ENCODE measurements around the gene PHF2.

Gene PHF2

DNA sequence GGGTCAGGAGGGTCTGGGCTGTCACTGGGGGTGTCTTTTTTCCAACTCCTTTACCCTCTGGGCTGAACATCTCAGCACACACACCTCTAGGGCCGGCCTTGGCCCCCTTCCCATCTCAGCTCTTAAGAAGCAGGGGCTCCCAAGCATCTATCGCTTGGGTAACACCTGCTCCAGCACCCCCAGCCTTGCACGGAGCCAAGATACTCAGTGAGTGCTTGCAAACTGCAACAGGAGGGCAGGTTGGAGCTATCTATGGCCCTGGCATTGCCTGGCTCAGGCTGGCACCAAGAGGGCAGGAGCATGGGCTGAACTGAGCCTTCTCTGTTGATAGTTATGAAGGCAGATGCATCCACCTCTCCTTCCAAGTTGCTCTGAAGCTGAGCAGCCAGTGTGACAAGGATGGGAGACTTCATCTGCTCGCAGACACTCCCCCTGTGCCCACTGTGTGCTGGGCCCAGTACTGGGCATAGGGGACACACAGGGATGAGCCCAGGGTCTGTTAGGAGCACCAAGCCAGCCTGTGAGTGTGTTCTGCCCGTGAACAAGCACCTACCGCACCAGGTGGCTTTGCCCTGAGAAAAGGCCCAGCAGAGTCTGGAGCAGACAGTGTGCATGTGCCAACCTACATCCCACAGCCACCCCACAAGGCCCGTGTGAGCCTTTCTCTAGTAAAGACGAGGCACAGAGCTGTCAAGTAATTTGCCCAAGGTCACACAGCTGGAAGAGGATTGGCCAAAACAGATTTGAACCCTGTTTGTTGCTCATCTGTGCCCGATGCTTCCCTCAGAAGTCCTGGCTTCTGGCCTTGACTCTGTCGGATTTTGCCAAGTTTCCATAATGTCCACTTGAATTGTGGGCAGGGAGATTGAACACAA is 58.2 kb downstream of the PHF2 start:
- DNase-seq = no peak

DNA sequence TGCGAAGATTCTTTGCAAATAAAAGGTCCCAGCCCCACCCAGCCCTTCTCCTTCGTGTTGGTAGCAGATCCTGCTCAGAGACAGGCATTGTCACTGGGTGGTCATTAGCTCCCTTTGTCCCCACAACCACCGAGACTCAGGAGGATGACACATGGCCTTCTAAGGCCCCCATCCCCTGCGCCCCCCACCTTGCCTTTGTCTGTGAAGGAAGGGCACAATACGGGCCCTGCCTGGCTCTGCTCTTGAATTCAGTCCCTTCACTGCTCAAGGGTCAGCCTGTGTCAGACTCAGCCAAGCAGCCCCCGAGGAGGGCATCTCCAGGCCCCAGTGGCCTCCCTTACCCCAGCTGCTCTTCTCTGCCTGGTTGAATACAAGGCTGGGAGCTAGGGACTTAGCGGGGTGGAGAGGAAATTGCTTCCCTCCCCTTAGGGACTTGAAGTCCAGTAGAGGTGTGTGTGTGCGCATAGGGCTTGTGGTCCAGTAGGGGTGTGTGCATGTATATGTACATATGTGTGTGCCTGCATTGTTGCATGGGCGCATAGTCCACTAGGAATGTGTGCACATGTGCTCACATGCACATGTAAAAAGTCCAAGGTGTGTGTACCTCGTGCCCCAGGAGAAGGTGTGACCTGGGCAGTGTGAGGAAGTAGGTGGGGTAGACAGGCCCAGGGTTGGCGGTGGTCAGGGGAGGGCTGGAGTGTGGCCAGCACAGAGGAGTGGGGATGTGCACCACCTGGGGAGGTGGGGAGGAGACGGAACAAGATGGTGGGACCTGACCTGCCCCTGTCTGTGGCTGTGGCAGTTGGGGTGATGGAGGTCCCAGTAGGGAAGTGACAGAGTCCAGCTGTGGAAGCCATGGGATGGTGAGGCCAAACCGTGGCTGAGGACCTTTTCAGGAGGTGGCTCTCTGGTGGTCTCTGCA is 59.1 kb downstream of the PHF2 start:
- DNase-seq = no peak

- no peak for DNase-seq
These were observed 59.8 kb downstream of the PHF2 start for GRCh38 chr9:93636172-93636661.

- no peak for DNase-seq
These were observed 60.3 kb downstream of the PHF2 start for GRCh38 chr9:93636667-93637066.

- no peak for DNase-seq
These were observed 61.5 kb downstream of the PHF2 start for GRCh38 chr9:93637886-93638285.

DNA sequence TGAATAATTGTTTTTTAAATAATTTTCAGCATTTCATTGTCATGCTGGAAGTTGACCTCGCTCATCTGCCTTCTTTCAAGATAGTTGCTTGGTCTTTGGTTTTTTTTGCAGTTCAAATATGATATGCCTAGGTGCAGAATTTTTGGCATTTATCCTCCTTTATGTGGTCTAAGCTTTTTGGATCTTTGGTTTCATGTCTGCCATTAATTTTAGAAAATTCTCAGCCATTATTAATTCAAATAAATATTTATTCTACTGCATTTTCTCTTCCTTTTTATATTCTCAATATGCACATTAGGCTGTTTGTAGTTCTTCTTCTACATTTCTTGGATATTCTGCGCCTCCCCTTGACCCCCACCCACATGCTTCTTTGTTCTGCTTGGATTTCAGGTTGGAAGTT is 63.6 kb downstream of the PHF2 start:
- no peak for DNase-seq

DNA sequence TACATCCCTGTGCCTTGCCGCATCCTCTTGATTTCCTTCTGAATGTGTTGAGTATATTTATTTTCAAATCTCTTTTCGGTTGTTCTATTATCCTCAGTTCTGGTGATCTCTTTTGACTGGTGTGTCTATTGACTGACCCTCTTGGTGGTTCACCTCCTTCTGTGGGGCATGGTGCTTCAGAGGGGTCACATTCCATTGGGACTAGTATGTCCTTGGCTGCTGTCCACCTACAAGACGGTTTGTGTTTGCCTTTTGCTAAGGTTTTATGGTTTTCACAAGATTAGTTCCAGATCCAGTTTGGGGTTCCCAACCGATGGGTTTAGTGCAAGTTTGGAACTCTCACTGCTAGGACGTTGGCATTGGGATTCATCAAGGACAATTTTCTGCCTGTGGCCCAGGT is 66.6 kb downstream of the PHF2 start:
- DNase-seq = no peak

DNA sequence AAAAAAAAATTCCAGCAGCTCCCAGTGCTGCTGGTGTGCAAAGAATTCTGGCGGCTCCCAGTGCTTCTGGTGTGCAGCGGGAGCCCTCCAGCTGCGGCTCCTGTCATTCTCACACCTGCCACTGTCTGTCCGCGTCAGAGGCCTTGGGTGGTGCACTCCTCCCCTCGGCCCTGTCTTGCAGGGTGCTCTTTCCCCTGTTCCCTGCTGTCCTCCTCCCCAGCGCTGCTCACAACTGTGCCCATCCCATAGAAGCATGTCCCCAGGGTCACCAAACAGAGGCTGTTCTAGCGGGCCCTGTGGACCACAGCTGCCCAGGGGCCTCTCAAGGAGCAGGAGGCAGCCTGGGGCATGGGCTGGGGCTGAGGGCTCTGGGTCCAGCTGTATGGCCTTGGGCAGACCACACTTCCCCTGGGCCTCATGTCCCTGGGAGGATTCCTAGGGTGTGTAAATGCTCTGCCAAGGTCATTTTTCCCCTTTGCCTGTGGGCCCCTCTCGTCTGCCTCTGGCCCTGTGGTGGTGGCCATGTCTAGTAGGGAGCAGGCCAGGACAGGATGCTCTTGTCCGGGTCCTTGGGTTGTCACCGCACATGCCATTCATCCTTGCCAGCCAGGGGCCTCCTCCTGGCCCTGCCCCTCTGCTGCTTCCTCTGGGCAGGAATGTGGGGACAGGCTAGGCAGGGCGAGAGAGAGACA is 68.2 kb downstream of the PHF2 start:
- DNase-seq = no peak

DNA sequence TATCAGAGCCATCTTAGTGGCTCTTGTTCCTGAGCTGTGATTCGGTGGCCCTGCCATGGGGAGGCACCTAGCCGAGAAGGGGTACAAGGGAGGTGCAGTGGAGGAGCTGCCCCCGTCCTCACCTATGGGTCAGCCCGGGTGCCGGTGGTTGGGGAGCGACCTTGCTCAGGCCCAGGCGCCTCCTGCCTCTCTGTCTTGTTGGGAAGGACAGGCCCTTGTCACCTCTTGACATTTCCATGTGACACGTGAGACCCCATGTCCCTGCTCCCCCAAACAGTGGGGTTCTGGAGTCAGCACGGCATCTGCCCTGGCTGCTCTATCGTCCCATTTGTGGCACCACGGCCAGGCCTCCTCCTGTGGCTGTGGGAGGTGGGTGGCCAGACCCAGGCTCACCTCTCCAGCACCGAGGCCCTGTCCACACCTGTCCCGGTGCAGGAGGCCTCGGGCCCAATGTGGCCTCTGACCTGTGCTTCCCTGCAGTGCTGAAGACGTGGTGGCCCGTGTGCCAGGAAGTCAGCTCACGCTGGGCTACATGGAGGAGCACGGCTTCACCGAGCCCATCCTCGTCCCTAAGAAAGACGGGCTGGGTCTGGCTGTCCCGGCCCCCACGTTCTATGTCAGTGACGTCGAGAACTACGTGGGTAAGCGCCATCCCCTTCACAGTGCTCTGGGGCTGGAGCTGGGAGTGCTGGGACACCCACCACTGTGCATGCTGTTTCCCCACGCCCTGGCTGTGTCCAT is 68.9 kb downstream of the PHF2 start:
- DNase-seq = no peak

GRCh38 chr9:93645921-93646639 is 69.7 kb downstream of the PHF2 start:
- no peak for DNase-seq

DNA sequence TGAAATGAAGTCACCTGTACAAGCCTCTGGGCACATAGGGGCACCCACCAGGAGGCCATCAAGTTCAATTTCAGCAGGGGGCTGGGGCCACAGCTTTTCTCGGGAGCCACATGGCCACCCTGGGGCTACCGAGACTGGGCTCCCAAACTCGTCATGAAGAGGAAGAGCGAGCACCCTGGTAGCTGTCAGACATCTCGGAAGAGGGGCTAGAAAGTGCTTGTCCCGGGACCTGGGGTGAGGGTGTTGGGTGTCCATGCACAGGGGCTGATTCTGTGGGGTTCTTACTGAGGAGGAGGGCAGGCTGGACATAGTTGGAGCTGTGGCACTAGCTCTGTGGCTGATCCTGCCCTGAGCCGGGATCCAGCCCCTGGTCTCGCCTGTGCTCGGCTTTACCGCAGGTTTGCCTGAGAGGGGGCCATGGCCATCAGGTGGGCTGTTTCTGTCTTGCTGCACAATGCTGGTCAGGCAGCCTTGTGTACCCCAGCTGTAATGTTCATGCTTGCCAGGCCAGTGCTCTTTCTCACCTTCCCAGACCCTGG is 70.3 kb downstream of the PHF2 start:
- DNase-seq = no peak

GRCh38 chr9:93648181-93648580 is 71.8 kb downstream of the PHF2 start:
- no peak for DNase-seq

DNA sequence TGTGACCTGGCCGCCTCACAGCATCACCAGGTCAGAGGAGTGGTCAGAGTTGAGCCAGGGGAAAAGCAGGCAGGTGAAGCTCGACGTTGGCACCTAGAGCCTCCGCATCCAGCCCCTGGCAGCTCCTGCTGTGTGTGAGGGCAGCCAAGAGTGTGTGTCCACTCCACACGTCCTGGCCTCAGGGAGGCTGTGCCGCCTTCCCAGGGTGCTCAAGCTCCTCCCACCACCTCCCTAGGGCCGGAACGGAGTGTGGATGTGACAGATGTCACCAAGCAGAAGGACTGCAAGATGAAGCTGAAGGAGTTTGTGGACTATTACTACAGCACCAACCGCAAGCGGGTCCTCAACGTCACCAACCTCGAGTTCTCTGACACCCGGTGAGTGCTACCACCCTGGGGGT is 72.5 kb downstream of the PHF2 start:
- DNase-seq = no peak

DNA sequence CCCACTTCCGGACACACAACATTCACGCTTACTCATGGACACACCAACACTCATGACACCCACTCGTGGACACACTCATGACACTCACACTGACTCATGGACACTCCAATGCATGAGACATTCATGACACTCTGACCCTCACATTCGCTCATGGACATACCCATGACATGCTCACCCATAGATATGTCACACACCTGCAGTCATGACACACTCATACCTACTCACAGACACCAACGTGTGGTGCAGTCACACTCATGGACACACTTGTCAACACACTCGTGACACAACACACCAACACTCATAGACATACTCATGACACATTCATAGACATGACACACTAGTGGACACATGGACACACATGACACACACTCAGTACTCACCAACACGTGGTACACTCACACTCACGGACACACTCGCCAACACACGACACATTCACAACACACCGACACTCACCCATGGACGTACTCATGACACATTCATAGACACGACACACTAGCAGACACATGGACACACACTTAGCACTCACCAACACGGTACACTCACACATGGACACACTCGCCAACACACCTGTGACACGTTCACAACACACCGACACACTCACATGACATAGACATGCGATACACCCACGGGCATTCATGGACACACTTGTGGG is 73.4 kb downstream of the PHF2 start:
- DNase-seq = no peak

GRCh38 chr9:93650448-93650847 is 74.1 kb downstream of the PHF2 start:
- DNase-seq = no peak

- DNase-seq = no peak
These were observed 75.2 kb downstream of the PHF2 start for GRCh38 chr9:93651521-93651950.

DNA sequence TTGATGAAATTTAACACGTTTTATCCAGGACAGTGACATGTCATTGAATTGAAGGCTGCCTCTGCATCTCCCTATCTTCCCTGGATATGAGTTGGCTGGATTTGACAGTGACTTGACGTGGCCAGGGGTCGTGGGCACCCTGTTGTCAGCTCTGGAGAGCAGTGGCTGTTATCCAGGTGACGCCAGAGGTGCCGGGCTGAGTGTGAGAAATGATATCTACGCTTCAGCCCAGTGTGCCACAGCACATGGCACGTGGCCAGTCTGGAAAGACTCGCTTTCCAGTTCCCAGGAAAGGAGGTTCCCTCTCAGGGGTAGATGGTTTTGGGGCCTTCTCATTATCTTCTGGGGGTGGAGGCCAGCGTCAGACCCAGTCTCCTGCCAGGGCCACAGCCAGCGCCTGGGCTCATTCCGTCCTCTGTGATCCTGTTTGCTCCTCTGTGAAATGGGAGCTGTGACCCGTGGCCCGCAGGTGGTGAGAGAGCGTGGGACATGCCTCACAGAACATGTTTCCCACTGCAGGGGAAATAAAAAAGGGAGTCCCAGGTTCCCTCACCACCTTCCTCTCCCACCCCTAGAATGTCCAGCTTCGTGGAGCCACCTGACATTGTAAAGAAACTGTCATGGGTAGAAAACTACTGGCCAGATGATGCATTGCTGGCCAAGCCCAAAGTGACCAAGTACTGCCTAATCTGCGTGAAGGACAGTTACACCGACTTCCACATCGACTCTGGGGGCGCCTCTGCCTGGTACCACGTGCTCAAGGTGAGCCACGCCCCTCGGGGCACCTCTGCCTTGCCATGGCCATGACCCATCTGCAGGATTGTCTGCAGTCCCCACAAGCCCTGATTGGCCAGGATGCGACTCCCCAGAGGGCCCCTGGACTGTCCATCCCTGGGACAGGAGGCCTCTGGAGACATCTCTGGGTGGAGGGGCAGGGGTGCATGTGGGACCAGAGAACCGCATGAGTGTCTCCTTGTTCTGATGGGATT is 76.5 kb downstream of the PHF2 start:
- no peak for DNase-seq

DNA sequence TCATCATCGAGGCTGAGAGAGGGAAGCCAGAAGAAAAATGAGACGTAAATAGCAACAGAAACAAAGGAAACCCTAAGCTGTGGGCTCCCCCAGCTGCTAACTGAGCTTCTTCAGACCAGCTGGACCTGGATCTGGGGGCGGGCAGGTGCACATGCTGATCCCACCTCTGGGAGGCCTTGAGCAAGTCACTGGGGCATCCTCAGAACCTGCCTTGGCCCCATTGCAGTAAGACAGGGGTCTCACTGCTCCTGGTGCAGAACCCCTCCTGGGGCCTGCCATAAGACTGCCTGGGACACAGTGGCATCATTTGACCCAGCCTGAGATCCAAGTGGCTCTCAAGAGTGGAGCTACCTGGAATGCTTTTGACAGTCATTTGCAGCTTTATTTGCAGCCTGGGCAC is 77.4 kb downstream of the PHF2 start:
- DNase-seq = no peak

DNA sequence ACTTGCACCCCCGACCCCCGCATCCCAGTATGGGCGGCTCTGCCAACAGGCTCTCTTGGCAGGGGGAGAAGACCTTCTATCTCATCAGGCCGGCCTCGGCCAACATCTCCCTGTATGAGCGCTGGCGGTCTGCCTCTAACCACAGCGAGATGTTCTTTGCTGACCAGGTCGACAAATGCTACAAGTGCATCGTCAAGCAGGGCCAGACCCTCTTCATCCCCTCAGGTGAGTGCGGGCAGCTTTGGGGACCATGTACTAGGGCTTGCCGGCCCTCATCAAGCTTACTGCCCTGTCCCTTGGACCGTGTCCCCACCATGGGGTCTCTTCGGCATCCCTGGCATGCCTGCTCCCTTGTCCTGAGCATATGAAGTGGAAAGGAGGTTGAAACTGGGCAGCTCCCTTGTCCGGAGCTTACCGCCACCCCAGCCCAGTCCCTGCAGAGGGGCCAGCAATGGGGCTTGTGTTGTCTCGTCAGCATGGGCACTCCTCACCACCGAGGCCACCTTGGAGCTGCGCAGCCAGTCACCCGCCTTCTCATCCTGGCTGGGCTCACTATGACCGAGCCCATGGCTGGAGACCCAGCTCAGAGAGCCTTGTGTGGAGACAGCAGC is 78.1 kb downstream of the PHF2 start:
- DNase-seq = no peak
